ENCODE data around the gene GDPD3. TPM values are rescaled to one million over a fixed set of nuclear protein-coding genes. Genes with fewer than 3 reads are reported as not detected.

GDPD3 gene
- total and polyA plus RNA-seq, 9 of the 15 experiments (the other 6 are each of a cell fraction or from before 2014, with no cell fraction given), result 0.47 to 3.9 (median 1.1) TPM

GRCh38 chr16:30092373-30093010 is 20.8 kb downstream of the GDPD3 start (continued):
- peak; percentile 78; the same call in 1 of the 2 replicates for TF ChIP-seq PTBP1 (IDR thresholded peaks at IDR 0.05; ENCODE audit: low read depth, low read length)
- no peak for TF ChIP-seq ZNF740 (CRISPR knock-in tag; IDR thresholded peaks at IDR 0.05)
- peak in 1 of 2 experiments; percentile 88; a peak in 1 of 4 replicates for TF ChIP-seq ZNF740 (tag; IDR thresholded peaks at IDR 0.05)
- TF ChIP-seq ZNF586 (CRISPR knock-in tag; conservative IDR thresholded peaks at IDR 0.05), result peak; percentile 89
- TF ChIP-seq SIRT6 (IDR thresholded peaks at IDR 0.05; ENCODE audit: low read depth, low read length), result no peak
- peak; percentile 85; the same call in 1 of the 2 replicates for TF ChIP-seq CREB5 (CRISPR knock-in tag; IDR thresholded peaks at IDR 0.05)
- TF ChIP-seq GABPB1 (CRISPR knock-in tag; IDR thresholded peaks at IDR 0.05), result peak; percentile 65
- TF ChIP-seq EP400 (IDR thresholded peaks at IDR 0.05), result peak; percentile 91
- no peak for TF ChIP-seq TGIF2 (CRISPR knock-in tag; IDR thresholded peaks at IDR 0.05)
- TF ChIP-seq ZKSCAN3 (CRISPR knock-in tag; IDR thresholded peaks at IDR 0.05), result peak; percentile 69
- TF ChIP-seq ZNF707 (CRISPR knock-in tag; conservative IDR thresholded peaks at IDR 0.05), result peak; percentile 82
- TF ChIP-seq ZNF668 (CRISPR knock-in tag; IDR thresholded peaks at IDR 0.05), result peak; percentile 96
- 0 out of 4 replicates have a peak, but pooled peaks of 1 of the 2 experiments have one; percentile 34 for TF ChIP-seq TRIM24 (IDR thresholded peaks at IDR 0.05)
- TF ChIP-seq ZNF324 (CRISPR knock-in tag; IDR thresholded peaks at IDR 0.05), result peak; percentile 69; the same call in 1 of the 2 replicates
- no peak for TF ChIP-seq ZFP91 (CRISPR knock-in tag; IDR thresholded peaks at IDR 0.05)
- TF ChIP-seq ATF7 (IDR thresholded peaks at IDR 0.05), result peak; percentile 60; the same call in 1 of the 2 replicates
- TF ChIP-seq GABPA (tag; conservative IDR thresholded peaks at IDR 0.05; ENCODE audit: low read depth), result peak; percentile 53
- peak; percentile 95 for TF ChIP-seq SMAD3 (CRISPR knock-in tag; conservative IDR thresholded peaks at IDR 0.05)
- no peak for TF ChIP-seq POU5F1 (IDR thresholded peaks at IDR 0.05; ENCODE audit: borderline replicate concordance, low read depth, low read length, partially characterized antibody)
- 0 out of 2 replicates have a peak, but pooled peaks have one; percentile 7 for TF ChIP-seq CEBPG (CRISPR knock-in tag; IDR thresholded peaks at IDR 0.05)
- no peak for TF ChIP-seq CEBPG (tag; conservative IDR thresholded peaks at IDR 0.05 in 1 of 2, IDR thresholded peaks at IDR 0.05 in 1 of 2)
- peak; percentile 93 for TF ChIP-seq CTCFL (IDR thresholded peaks at IDR 0.05; ENCODE audit: borderline replicate concordance, insufficient read depth, low read depth, low read length, poor library complexity, severe bottlenecking)

Measured in K562 (cell line).